ENCODE data around the gene HAPLN2. TPM values are rescaled to one million over a fixed set of nuclear protein-coding genes. Genes with fewer than 3 reads are reported as not detected.

The HAPLN2 gene
- total RNA-seq, 1 donor from 2014 or later, result 0.20 TPM

GRCh38 chr1:156645056-156645455 is 25.8 kb downstream of the HAPLN2 start:
- no peak for DNase-seq

- DNase-seq, result no peak
Measured at GRCh38 chr1:156645666-156646065, 26.5 kb downstream of the HAPLN2 start.

- DNase-seq, result no peak
Measured at GRCh38 chr1:156646738-156647211, 27.6 kb downstream of the HAPLN2 start.

- no peak for DNase-seq
Measured at GRCh38 chr1:156647351-156647750, 28.1 kb downstream of the HAPLN2 start.

- no peak for DNase-seq
Measured at GRCh38 chr1:156648496-156648895, 29.3 kb downstream of the HAPLN2 start.

- DNase-seq, result no peak
Measured at GRCh38 chr1:156648951-156649350, 29.7 kb downstream of the HAPLN2 start.

GRCh38 chr1:156652131-156652991 is 33.1 kb downstream of the HAPLN2 start:
- DNase-seq, result no peak

- no peak for DNase-seq
Measured at GRCh38 chr1:156652992-156653355, 33.8 kb downstream of the HAPLN2 start.

- DNase-seq, result no peak
Measured at GRCh38 chr1:156654700-156655099, 35.5 kb downstream of the HAPLN2 start.

- no peak for DNase-seq
Measured at GRCh38 chr1:156655151-156655903, 36.1 kb downstream of the HAPLN2 start.

- no peak for DNase-seq
Measured at GRCh38 chr1:156655904-156656516, 36.8 kb downstream of the HAPLN2 start.

GRCh38 chr1:156656806-156657740 is 37.9 kb downstream of the HAPLN2 start:
- DNase-seq, result peak; percentile 74

GRCh38 chr1:156657741-156658319 is 38.6 kb downstream of the HAPLN2 start:
- DNase-seq, result no peak

GRCh38 chr1:156658496-156658895 is 39.3 kb downstream of the HAPLN2 start:
- no peak for DNase-seq

- DNase-seq, result no peak
Measured at GRCh38 chr1:156658945-156659574, 39.8 kb downstream of the HAPLN2 start.

GRCh38 chr1:156659661-156659987 is 40.4 kb downstream of the HAPLN2 start:
- peak; percentile 43 for DNase-seq

GRCh38 chr1:156659988-156660751 is 41.0 kb downstream of the HAPLN2 start:
- DNase-seq, result peak; percentile 95

- no peak for DNase-seq
Measured at GRCh38 chr1:156660752-156661112, 41.5 kb downstream of the HAPLN2 start.

GRCh38 chr1:156662005-156662799 is 43.0 kb downstream of the HAPLN2 start:
- no peak for DNase-seq

- no peak for DNase-seq
Measured at GRCh38 chr1:156662800-156663055, 43.5 kb downstream of the HAPLN2 start.

Data from skin of body (tissue), 2 donors.